ENCODE data around the gene DSCAM. TPM values are rescaled to one million over a fixed set of nuclear protein-coding genes. Genes with fewer than 3 reads are reported as not detected.

Gene DSCAM
- total and polyA plus RNA-seq, 3 donors from 2014 or later: 0.70 to 2.3 (median 2.0) TPM

DNA sequence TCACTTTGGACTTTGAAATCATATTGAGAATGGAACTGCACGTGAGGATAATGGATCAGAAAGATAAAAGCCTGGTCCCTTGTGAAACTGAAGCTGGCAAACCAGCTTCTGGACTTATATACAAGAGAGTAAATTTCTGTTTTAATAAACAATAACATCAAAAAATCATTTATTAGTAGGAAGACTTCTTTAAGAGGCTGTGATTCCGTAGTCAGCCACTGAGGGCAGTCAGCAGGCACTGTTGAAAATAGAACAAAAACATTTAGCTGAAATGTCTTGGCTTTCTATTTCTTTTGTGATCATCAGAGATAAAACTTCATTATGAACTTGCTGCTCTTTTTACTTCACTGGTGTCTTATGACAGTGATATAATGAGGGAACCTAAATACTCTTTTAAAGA lies 490.3 kb downstream of the DSCAM start:
- H3K27ac ChIP-seq: no peak overlapping the region
- H3K9me3 ChIP-seq: no peaks in the 10 kb centered on the region
- H3K27me3 ChIP-seq: no peaks in the 10 kb centered on the region
- intact Hi-C loops (cut with DNase I; ENCODE audit: low total_unique reads): no loop called here
- H3K4me3 ChIP-seq: no peak overlapping the region
- H3K4me1 ChIP-seq: no peaks in the 10 kb centered on the region
- DNase-seq: no peak
- TF ChIP-seq CTCF (IDR thresholded peaks at IDR 0.05): no peak
- TF ChIP-seq POLR2A (IDR thresholded peaks at IDR 0.05): no peak
- 47 to 71% methylated on average over 2 of the region's 2 CpGs for whole genome bisulfite sequencing, 2 donors
- H3K36me3 ChIP-seq (ENCODE audit: low read depth, missing control alignments): no peaks in the 10 kb centered on the region

- H3K9me3 ChIP-seq: no peaks in the 10 kb centered on the region
- H3K27ac ChIP-seq: no peak overlapping the region
- no peaks in the 10 kb centered on the region for H3K27me3 ChIP-seq
- DNase-seq: no peak
- H3K4me1 ChIP-seq: no peaks in the 10 kb centered on the region
- TF ChIP-seq POLR2A (IDR thresholded peaks at IDR 0.05) (no peak), CTCF (IDR thresholded peaks at IDR 0.05) (no peak)
- 80 to 83% methylated on average over 5 of the region's 5 CpGs for WGBS, 2 donors
- intact Hi-C loops (cut with DNase I; ENCODE audit: low total_unique reads): no loop called here
- no peak overlapping the region for H3K4me3 ChIP-seq
- no peaks in the 10 kb centered on the region for H3K36me3 ChIP-seq (ENCODE audit: low read depth, missing control alignments)
Observed at GRCh38 chr21:40355076-40355475, 491.9 kb downstream of the DSCAM start.

DNA sequence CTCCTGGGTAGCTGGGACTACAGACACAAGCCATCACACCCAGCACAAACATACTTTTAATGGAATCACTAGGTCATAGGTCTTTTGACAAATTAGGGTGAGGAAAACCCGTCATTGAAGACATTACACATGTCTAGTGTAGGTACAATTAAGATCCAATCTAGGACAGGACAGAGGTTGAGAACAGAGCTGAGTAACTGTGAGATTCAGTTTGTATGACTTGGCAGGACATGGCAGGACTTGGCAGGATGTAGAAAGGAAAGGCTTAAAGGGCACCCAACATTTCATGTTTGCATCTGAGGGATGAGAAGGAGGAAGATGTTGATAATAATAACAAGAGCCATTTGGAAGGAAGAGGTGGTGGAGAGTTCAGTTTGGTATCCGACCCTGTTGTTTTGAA lies 496.0 kb downstream of the DSCAM start:
- no peaks in the 10 kb centered on the region for H3K9me3 ChIP-seq
- no peak for DNase-seq
- WGBS, 2 donors: 67 to 81% methylated on average over 2 of the region's 2 CpGs
- H3K36me3 ChIP-seq (ENCODE audit: low read depth, missing control alignments): no peaks in the 10 kb centered on the region
- TF ChIP-seq POLR2A (IDR thresholded peaks at IDR 0.05): no peak
- no peak for TF ChIP-seq CTCF (IDR thresholded peaks at IDR 0.05)
- intact Hi-C loops (cut with DNase I; ENCODE audit: low total_unique reads): no loop called here
- H3K4me3 ChIP-seq: no peak overlapping the region
- H3K4me1 ChIP-seq: no peaks in the 10 kb centered on the region
- H3K27me3 ChIP-seq: no peaks in the 10 kb centered on the region
- no peak overlapping the region for H3K27ac ChIP-seq

DNA sequence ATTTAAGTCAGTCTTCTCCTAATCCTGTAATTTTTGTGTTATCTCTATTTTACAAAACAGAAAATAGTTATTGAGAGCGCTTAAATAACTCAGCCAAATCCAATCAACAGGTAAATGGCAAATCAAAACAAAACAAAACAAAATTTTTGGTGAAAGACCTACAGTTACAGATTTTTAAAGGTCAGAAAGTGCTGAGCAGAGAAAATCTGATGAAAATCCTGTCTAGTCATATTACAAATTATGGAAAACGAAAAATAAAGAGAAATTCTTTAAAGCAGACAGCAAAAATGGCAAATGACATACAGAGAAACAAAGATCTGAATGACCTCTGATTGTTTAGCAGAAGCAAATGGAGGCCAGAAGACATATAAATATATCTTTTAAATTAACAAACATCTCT lies 497.4 kb downstream of the DSCAM start:
- Histone ChIP-seq H3K27ac (no peak overlapping the region), H3K4me3 (no peak overlapping the region), H3K27me3 (no peaks in the 10 kb centered on the region), H3K9me3 (no peaks in the 10 kb centered on the region), H3K4me1 (no peaks in the 10 kb centered on the region), H3K36me3 (ENCODE audit: low read depth, missing control alignments) (no peaks in the 10 kb centered on the region)
- DNase-seq: no peak
- intact Hi-C loops (cut with DNase I; ENCODE audit: low total_unique reads): no loop called here
- TF ChIP-seq POLR2A (IDR thresholded peaks at IDR 0.05) (no peak), CTCF (IDR thresholded peaks at IDR 0.05) (no peak)
- 88 to 90% methylated on average over 2 of the region's 2 CpGs for WGBS, 2 donors

GRCh38 chr21:40345711-40346321 lies 501.1 kb downstream of the DSCAM start:
- Histone ChIP-seq H3K27ac (no peak overlapping the region), H3K4me1 (no peaks in the 10 kb centered on the region), H3K4me3 (no peak overlapping the region), H3K27me3 (no peaks in the 10 kb centered on the region), H3K9me3 (no peaks in the 10 kb centered on the region), H3K36me3 (ENCODE audit: low read depth, missing control alignments) (no peaks in the 10 kb centered on the region)
- intact Hi-C loops (cut with DNase I; ENCODE audit: low total_unique reads): no loop called here
- WGBS, 2 donors: 84 to 87% methylated on average over 9 of the region's 9 CpGs
- no peak for TF ChIP-seq POLR2A (IDR thresholded peaks at IDR 0.05)
- no peak for TF ChIP-seq CTCF (IDR thresholded peaks at IDR 0.05)
- no peak for DNase-seq
